ENCODE measurements around the gene VWA2. TPM values are rescaled to one million over a fixed set of nuclear protein-coding genes. Genes with fewer than 3 reads are reported as not detected.

VWA2 gene
- total and polyA plus RNA-seq, 7 experiments from 2014 or later: 0.11 to 0.27 TPM; not detected in 5

GRCh38 chr10:114279901-114280644 is 41.0 kb downstream of the VWA2 start:
- H3K4me3 Mint-ChIP-seq: no peak overlapping the region
- peaks cover 0 to 11% (median 5%) of the 10 kb centered on the region in 5 donors for H3K27me3 Mint-ChIP-seq
- H3K27ac Mint-ChIP-seq: no peak overlapping the region
- ATAC-seq: no peak
- H3K9me3 Mint-ChIP-seq: no peaks in the 10 kb centered on the region
- H3K9me3 ChIP-seq (ENCODE audit: control insufficient read depth in 2 of 3, low read length in 3 of 3): no peaks in the 10 kb centered on the region
- H3K4me1 Mint-ChIP-seq: no peaks in the 10 kb centered on the region
- H3K36me3 ChIP-seq (ENCODE audit: control insufficient read depth in 2 of 3, insufficient read depth in 3 of 3, low read length in 3 of 3): no peaks in the 10 kb centered on the region
- no peaks in the 10 kb centered on the region for H3K27me3 ChIP-seq (ENCODE audit: control insufficient read depth in 2 of 2, insufficient read depth in 2 of 2, low read length in 2 of 2)
- no peak overlapping the region for H3K4me3 ChIP-seq (ENCODE audit: low read length)
- CTCF ChIA-PET: no interaction called here
- no peak for DNase-seq
- H3K36me3 Mint-ChIP-seq: no peaks in the 10 kb centered on the region
- intact Hi-C loops (cut with micrococcal nuclease): no loop called here
- POLR2A ChIA-PET: no interaction called here
- H3K27ac ChIP-seq (ENCODE audit: low read depth, low read length): no peak overlapping the region
- no peaks in the 10 kb centered on the region for H3K4me1 ChIP-seq (ENCODE audit: control insufficient read depth in 2 of 2, insufficient read depth in 2 of 2, low read length in 2 of 2)

DNA sequence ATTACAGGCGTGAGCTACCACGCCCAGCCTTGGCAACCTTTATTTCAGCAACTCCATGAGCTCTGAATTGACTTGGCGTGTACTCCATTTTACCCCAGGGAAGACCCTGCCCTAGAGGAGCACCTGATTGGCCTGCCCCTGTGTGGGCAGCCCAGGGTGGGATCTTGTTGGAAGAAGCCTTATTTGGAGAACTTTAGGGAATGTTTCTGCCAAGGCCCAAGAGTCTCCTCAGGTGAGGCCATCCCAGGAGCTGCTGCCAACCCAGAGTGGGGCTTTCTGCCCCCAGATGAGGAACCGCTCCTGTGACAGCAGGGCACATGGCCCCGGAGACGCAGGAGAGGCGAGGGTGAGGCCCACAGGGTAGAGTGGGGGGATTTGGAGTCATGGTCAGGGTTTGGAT is 42.0 kb downstream of the VWA2 start:
- Mint-ChIP-seq H3K27me3 (peaks cover 0 to 11% (median 5%) of the 10 kb centered on the region in 5 donors), H3K4me3 (no peak overlapping the region), H3K27ac (no peak overlapping the region), H3K9me3 (no peaks in the 10 kb centered on the region), H3K4me1 (no peaks in the 10 kb centered on the region), H3K36me3 (no peaks in the 10 kb centered on the region)
- no peak for DNase-seq
- CTCF ChIA-PET: no interaction called here
- ATAC-seq: no peak
- no peak overlapping the region for H3K27ac ChIP-seq (ENCODE audit: low read depth, low read length)
- no peaks in the 10 kb centered on the region for H3K27me3 ChIP-seq (ENCODE audit: control insufficient read depth in 2 of 2, insufficient read depth in 2 of 2, low read length in 2 of 2)
- no peaks in the 10 kb centered on the region for H3K36me3 ChIP-seq (ENCODE audit: control insufficient read depth in 2 of 3, insufficient read depth in 3 of 3, low read length in 3 of 3)
- intact Hi-C loops (cut with micrococcal nuclease): no loop called here
- no peaks in the 10 kb centered on the region for H3K9me3 ChIP-seq (ENCODE audit: control insufficient read depth in 2 of 3, low read length in 3 of 3)
- H3K4me3 ChIP-seq (ENCODE audit: low read length): no peak overlapping the region
- H3K4me1 ChIP-seq (ENCODE audit: control insufficient read depth in 2 of 2, insufficient read depth in 2 of 2, low read length in 2 of 2): no peaks in the 10 kb centered on the region
- POLR2A ChIA-PET: no interaction called here

DNA sequence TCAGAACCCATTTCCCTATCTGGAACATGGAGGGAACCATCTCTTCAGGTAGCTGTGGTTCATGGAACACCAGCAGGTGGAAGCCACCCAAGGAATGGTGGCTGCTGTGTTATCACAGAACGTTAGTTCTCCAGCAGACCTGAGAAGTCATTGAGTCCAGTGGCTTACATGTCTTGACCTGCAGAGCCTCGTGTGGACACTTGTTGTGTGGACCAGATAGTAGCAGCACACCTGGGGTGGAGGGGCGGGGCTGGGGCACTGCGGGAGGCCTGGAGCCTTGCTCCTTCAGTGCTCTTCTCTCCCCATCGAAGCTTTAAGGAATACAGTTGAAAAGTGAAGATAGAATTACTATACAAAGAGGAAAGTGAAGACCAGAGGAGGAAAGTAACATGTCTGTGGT is 42.4 kb downstream of the VWA2 start:
- H3K36me3 ChIP-seq (ENCODE audit: control insufficient read depth in 2 of 3, insufficient read depth in 3 of 3, low read length in 3 of 3): no peaks in the 10 kb centered on the region
- H3K4me3 Mint-ChIP-seq: no peak overlapping the region
- H3K4me1 Mint-ChIP-seq: no peaks in the 10 kb centered on the region
- peaks cover 0 to 11% (median 5%) of the 10 kb centered on the region in 5 donors for H3K27me3 Mint-ChIP-seq
- DNase-seq: no peak
- H3K27ac Mint-ChIP-seq: no peak overlapping the region
- ATAC-seq: no peak
- H3K27me3 ChIP-seq (ENCODE audit: control insufficient read depth in 2 of 2, insufficient read depth in 2 of 2, low read length in 2 of 2): no peaks in the 10 kb centered on the region
- H3K36me3 Mint-ChIP-seq: no peaks in the 10 kb centered on the region
- CTCF ChIA-PET: no interaction called here
- H3K4me3 ChIP-seq (ENCODE audit: low read length): no peak overlapping the region
- H3K9me3 ChIP-seq (ENCODE audit: control insufficient read depth in 2 of 3, low read length in 3 of 3): no peaks in the 10 kb centered on the region
- POLR2A ChIA-PET: no interaction called here
- H3K4me1 ChIP-seq (ENCODE audit: control insufficient read depth in 2 of 2, insufficient read depth in 2 of 2, low read length in 2 of 2): no peaks in the 10 kb centered on the region
- no peak overlapping the region for H3K27ac ChIP-seq (ENCODE audit: low read depth, low read length)
- no peaks in the 10 kb centered on the region for H3K9me3 Mint-ChIP-seq
- intact Hi-C loops (cut with micrococcal nuclease): no loop called here

GRCh38 chr10:114282526-114282925 is 43.5 kb downstream of the VWA2 start:
- no peaks in the 10 kb centered on the region for H3K9me3 ChIP-seq (ENCODE audit: control insufficient read depth in 2 of 3, low read length in 3 of 3)
- no peak for DNase-seq
- no peak for ATAC-seq
- H3K36me3 ChIP-seq (ENCODE audit: control insufficient read depth in 2 of 3, insufficient read depth in 3 of 3, low read length in 3 of 3): no peaks in the 10 kb centered on the region
- intact Hi-C loops (cut with micrococcal nuclease): no loop called here
- Mint-ChIP-seq H3K4me1 (no peaks in the 10 kb centered on the region), H3K9me3 (no peaks in the 10 kb centered on the region), H3K4me3 (no peak overlapping the region), H3K27me3 (peaks cover 0 to 8% (median 2%) of the 10 kb centered on the region in 5 donors), H3K27ac (no peak overlapping the region), H3K36me3 (no peaks in the 10 kb centered on the region)
- H3K27me3 ChIP-seq (ENCODE audit: control insufficient read depth in 2 of 2, insufficient read depth in 2 of 2, low read length in 2 of 2): no peaks in the 10 kb centered on the region
- no peaks in the 10 kb centered on the region for H3K4me1 ChIP-seq (ENCODE audit: control insufficient read depth in 2 of 2, insufficient read depth in 2 of 2, low read length in 2 of 2)
- H3K4me3 ChIP-seq (ENCODE audit: low read length): no peak overlapping the region
- ChIA-PET CTCF (no interaction called here), POLR2A (no interaction called here)
- H3K27ac ChIP-seq (ENCODE audit: low read depth, low read length): no peak overlapping the region

GRCh38 chr10:114283091-114283490 is 44.0 kb downstream of the VWA2 start:
- H3K36me3 ChIP-seq (ENCODE audit: control insufficient read depth in 2 of 3, insufficient read depth in 3 of 3, low read length in 3 of 3): no peaks in the 10 kb centered on the region
- intact Hi-C loops (cut with micrococcal nuclease): no loop called here
- ChIA-PET POLR2A (no interaction called here), CTCF (no interaction called here)
- DNase-seq (no peak), ATAC-seq (no peak)
- H3K4me1 Mint-ChIP-seq: no peaks in the 10 kb centered on the region
- no peaks in the 10 kb centered on the region for H3K4me1 ChIP-seq (ENCODE audit: control insufficient read depth in 2 of 2, insufficient read depth in 2 of 2, low read length in 2 of 2)
- no peaks in the 10 kb centered on the region for H3K9me3 Mint-ChIP-seq
- H3K27ac Mint-ChIP-seq: peak overlapping the region in 1 of 9 donors; percentile 14
- H3K36me3 Mint-ChIP-seq: no peaks in the 10 kb centered on the region
- no peaks in the 10 kb centered on the region for H3K9me3 ChIP-seq (ENCODE audit: control insufficient read depth in 2 of 3, low read length in 3 of 3)
- H3K4me3 ChIP-seq (ENCODE audit: low read length): no peak overlapping the region
- H3K27me3 ChIP-seq (ENCODE audit: control insufficient read depth in 2 of 2, insufficient read depth in 2 of 2, low read length in 2 of 2): no peaks in the 10 kb centered on the region
- H3K4me3 Mint-ChIP-seq: no peak overlapping the region
- H3K27ac ChIP-seq (ENCODE audit: low read depth, low read length): no peak overlapping the region
- peaks cover 0 to 8% (median 0%) of the 10 kb centered on the region in 5 donors for H3K27me3 Mint-ChIP-seq

GRCh38 chr10:114283535-114284234 is 44.6 kb downstream of the VWA2 start:
- CTCF ChIA-PET: no interaction called here
- Mint-ChIP-seq H3K9me3 (no peaks in the 10 kb centered on the region), H3K36me3 (no peaks in the 10 kb centered on the region), H3K4me3 (no peak overlapping the region), H3K4me1 (peaks cover 0 to 2% (median 0%) of the 10 kb centered on the region in 7 donors), H3K27ac (no peak overlapping the region), H3K27me3 (peaks cover 0 to 2% (median 0%) of the 10 kb centered on the region in 5 donors)
- POLR2A ChIA-PET: no interaction called here
- H3K4me1 ChIP-seq (ENCODE audit: control insufficient read depth in 2 of 2, insufficient read depth in 2 of 2, low read length in 2 of 2): no peaks in the 10 kb centered on the region
- H3K4me3 ChIP-seq (ENCODE audit: low read length): no peak overlapping the region
- H3K9me3 ChIP-seq (ENCODE audit: control insufficient read depth in 2 of 3, low read length in 3 of 3): no peaks in the 10 kb centered on the region
- no peaks in the 10 kb centered on the region for H3K36me3 ChIP-seq (ENCODE audit: control insufficient read depth in 2 of 3, insufficient read depth in 3 of 3, low read length in 3 of 3)
- no peaks in the 10 kb centered on the region for H3K27me3 ChIP-seq (ENCODE audit: control insufficient read depth in 2 of 2, insufficient read depth in 2 of 2, low read length in 2 of 2)
- intact Hi-C loops (cut with micrococcal nuclease): no loop called here
- no peak for DNase-seq
- ATAC-seq: no peak
- no peak overlapping the region for H3K27ac ChIP-seq (ENCODE audit: low read depth, low read length)

All from naive thymus-derived CD4-positive, alpha-beta T cell (primary cell).